ENCODE data around the gene LANCL3. TPM values are rescaled to one million over a fixed set of nuclear protein-coding genes. Genes with fewer than 3 reads are reported as not detected.

Gene LANCL3
- total RNA-seq, 1 experiment from 2014 or later = 0.03 TPM

DNA sequence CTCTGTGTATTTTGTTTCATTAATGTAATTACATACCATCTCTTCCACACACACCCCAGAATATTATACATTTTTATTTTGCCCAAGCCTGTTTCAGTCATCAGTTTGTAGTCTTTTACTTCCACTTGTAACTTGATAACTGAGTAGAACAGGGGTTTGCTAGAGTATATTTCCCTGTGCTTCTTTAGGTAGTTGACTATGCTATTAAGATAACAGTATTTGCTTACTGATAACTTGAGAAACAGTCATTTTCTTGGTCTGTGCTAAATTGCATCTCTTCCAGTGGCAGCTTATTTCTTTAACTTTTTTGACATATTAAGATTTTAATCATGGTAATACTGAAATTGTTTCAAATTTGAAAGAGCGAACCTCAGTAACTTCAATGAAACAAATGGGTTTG, 107.1 kb downstream of the LANCL3 start:
- no peaks in the 10 kb centered on the region for H3K4me1 ChIP-seq (replicated peaks)
- H3K36me3 ChIP-seq = no peaks in the 10 kb centered on the region
- no peaks in the 10 kb centered on the region for H3K9me3 ChIP-seq (replicated peaks)
- no peaks in the 10 kb centered on the region for H3K27me3 ChIP-seq (replicated peaks)
- no peak for DNase-seq (ENCODE audit: low read depth in 1 of 2, low spot score in 2 of 2)
- no peak overlapping the region for H3K27ac ChIP-seq
- no peak overlapping the region for H3K4me3 ChIP-seq

DNA sequence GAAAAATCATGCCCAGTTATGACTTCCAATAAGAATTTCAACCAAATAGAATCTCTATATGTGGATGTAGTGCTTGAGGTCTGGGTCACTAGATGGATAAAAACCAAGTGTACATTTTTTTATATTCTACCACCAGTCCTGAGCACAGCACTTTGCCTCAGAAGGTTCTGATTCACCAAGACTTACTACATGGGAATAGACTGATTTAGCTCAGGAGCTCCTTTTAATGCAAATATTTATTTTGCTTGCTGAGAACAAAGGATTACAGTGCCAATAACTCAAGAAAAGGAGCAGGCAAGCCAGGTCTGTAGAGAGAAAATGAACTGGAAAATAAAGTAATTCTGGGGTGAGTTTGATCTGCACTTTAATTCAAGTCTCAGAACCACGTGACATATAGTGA, 107.8 kb downstream of the LANCL3 start:
- Histone ChIP-seq H3K4me3 (no peak overlapping the region), H3K4me1 (replicated peaks) (peaks cover 6% of the 10 kb centered on the region), H3K36me3 (no peaks in the 10 kb centered on the region), H3K9me3 (replicated peaks) (no peaks in the 10 kb centered on the region), H3K27ac (no peak overlapping the region), H3K27me3 (replicated peaks) (no peaks in the 10 kb centered on the region)
- DNase-seq (ENCODE audit: low read depth in 1 of 2, low spot score in 2 of 2) = no peak

DNA sequence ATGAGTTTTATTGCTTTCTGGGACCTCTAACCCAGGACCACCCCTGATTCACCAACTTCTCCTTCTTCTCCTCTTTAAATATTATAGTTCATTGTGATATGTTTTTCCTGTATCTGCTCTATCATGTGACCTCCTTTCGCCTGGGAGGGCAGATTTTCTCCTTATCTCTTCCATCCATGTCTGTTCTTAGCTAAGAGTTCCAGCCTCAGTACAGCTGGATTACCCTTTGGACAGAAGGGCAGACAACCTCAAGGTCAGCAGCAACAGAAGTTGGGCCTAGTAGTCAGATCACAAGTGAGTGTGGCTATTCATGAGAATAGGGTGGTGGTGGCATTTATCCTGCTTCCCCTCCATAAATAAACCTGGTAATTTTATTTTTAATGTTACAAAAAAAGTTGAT, 108.4 kb downstream of the LANCL3 start:
- Histone ChIP-seq H3K4me3 (no peak overlapping the region), H3K9me3 (replicated peaks) (no peaks in the 10 kb centered on the region), H3K27ac (no peak overlapping the region), H3K4me1 (replicated peaks) (peaks cover 12% of the 10 kb centered on the region), H3K36me3 (no peaks in the 10 kb centered on the region), H3K27me3 (replicated peaks) (no peaks in the 10 kb centered on the region)
- DNase-seq (ENCODE audit: low read depth in 1 of 2, low spot score in 2 of 2) = no peak

DNA sequence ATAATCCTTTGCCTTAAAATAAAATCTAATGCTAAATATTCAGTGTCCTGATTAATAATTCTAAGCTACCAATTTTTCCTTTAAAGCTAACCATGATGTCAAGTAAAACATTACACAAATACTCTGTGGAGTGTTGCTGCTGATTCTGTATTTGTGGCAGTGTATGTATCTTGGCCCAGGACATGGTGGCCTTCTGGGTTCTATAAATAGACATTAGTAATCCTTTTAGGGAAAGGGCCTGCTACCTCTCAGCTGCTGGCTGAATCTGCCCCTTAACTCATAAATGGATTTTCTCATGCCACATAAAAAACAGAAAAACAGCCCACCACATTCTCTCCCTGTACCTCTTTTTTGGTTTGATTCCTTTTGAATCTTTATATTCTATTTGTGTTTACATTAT, 113.0 kb downstream of the LANCL3 start:
- no peaks in the 10 kb centered on the region for H3K27me3 ChIP-seq (replicated peaks)
- DNase-seq (ENCODE audit: low read depth in 1 of 2, low spot score in 2 of 2) = peak in 1 of 2 experiments; percentile 63
- peak overlapping the region; percentile 87 for H3K27ac ChIP-seq
- no peak overlapping the region for H3K4me3 ChIP-seq
- no peaks in the 10 kb centered on the region for H3K9me3 ChIP-seq (replicated peaks)
- no peaks in the 10 kb centered on the region for H3K36me3 ChIP-seq
- peaks cover 24% of the 10 kb centered on the region for H3K4me1 ChIP-seq (replicated peaks)

DNA sequence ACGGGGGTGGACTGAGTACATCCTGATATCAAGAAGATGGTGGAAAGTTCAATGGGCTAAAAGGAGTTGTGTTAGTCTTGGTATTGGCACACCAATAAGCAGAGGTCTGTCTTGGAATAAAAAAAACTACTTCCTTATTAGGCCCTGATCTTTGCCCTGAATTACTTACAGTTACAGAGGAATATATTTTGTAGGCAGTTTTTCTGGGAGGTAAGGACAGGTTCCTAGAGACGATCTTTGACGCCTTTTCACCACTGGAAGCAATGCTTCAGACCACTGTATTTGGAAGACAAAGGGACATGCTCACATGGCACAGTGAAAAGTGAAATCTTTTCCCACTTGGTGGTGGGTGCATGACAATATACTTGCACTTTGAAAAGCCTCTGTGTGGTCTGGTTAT, 113.5 kb downstream of the LANCL3 start:
- peaks cover 24% of the 10 kb centered on the region for H3K4me1 ChIP-seq (replicated peaks)
- no peaks in the 10 kb centered on the region for H3K9me3 ChIP-seq (replicated peaks)
- H3K4me3 ChIP-seq = peak overlapping the region; percentile 50
- H3K27ac ChIP-seq = peak overlapping the region; percentile 87
- no peak for DNase-seq (ENCODE audit: low read depth in 1 of 2, low spot score in 2 of 2)
- no peaks in the 10 kb centered on the region for H3K36me3 ChIP-seq
- no peaks in the 10 kb centered on the region for H3K27me3 ChIP-seq (replicated peaks)

DNA sequence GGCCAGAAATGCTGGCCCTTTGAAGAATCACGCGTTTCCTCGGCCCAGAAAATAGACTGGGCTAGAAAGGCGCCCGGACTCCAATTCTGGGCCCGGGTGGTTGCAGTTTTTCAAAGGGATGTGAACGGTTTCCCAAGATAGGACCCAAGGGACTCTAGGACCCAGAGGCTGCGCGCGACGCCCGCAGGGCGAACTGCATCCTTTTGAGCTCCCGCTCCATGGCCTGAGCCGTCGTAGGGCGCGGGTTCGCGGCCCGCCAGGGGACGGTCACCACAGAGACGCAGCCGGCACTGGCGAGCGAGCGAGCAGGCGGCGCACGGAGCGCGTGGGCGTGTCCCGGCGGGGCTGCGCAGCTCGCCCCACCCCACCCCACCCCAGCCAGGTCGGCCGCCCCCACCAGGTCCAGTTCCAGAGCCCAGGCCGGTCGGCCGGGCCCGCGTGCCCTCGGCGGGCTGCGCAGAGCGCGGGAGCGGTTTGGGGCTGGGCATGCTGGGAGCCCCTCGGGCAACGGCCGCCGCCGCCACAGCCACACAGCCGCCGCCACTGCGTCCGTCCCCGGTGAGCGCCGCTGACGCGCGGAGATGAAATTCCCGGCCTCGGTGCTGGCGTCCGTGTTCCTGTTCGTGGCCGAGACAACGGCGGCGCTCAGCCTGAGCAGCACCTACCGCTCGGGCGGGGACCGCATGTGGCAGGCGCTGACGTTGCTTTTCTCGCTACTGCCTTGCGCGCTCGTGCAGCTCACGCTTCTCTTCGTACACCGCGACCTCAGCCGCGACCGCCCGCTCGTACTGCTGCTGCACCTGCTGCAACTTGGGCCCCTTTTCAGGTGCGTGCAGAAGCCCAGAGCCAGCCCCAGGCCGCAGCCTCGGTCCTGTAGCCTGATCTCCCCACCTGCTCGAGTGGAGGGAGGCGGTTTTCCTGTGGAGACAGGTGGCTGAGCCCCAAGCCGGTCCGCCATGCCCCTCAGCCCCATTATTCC, 114.2 kb downstream of the LANCL3 start, which contains the start of gene XK:
TSS of gene XK (plus strand) at position 411 of the 979 bp plus-strand sequence. CDS start at position 582, 171 bp downstream.
- Histone ChIP-seq H3K36me3 (no peaks in the 10 kb centered on the region), H3K27me3 (replicated peaks) (no peaks in the 10 kb centered on the region), H3K27ac (peak within 1 kb of the TSS; percentile 87), H3K4me3 (peak within 1 kb of the TSS; percentile 50), H3K4me1 (replicated peaks) (peaks cover 24% of the 10 kb centered on the region), H3K9me3 (replicated peaks) (no peaks in the 10 kb centered on the region)
- DNase-seq (ENCODE audit: low read depth in 1 of 2, low spot score in 2 of 2) = peak; percentile 53 to 69

DNA sequence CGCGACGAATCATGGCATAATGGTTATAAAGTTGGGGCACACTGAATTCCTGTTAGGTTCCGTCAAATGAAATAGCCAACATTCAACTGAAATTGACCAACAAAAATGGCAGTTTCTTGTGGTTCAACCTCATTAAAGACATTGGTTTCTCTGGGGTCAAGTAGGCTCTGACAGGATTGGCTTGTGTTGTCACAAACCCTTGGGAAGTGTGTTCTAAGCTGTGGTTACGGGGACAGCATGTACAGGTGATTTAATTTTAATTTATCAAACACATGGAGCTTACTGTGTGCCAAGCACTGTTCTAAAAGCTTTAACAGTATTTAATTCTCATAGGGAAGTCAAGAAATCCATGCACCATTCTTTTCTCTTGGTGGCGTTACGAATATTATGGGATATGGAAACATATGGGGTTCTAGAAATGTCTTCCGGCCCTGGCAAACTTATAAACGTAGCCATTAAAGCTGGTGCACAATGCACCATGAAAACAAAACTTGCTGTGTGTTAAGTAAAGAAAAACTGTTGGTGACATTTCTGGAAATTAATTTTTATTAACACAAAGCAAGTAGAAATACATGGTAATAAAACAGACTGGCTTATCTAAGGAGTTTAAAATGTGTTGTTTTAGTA, 115.0 kb downstream of the LANCL3 start:
- H3K9me3 ChIP-seq (replicated peaks) = no peaks in the 10 kb centered on the region
- H3K4me3 ChIP-seq = peak overlapping the region; percentile 50
- peaks cover 24% of the 10 kb centered on the region for H3K4me1 ChIP-seq (replicated peaks)
- no peaks in the 10 kb centered on the region for H3K27me3 ChIP-seq (replicated peaks)
- no peaks in the 10 kb centered on the region for H3K36me3 ChIP-seq
- no peak overlapping the region for H3K27ac ChIP-seq
- no peak for DNase-seq (ENCODE audit: low read depth in 1 of 2, low spot score in 2 of 2)

DNA sequence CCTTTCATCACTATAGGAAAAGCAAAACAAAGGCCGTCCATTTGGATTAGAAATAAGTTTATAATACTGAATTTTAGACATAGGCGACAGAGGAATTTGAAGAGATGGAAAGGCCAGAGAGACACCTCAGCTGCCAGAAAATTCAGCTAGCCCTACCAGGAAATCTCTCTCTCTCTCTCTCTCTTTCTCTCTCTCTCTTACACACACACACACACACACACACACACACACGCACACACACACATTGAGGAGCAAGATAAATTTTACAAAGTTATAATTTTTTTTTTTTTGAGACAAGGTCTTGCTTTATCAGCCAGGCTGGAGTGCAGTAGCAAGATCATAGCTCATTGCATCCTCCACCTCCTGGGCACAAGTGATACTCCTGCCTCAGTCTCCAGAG, 115.5 kb downstream of the LANCL3 start:
- Histone ChIP-seq H3K4me1 (replicated peaks) (peaks cover 24% of the 10 kb centered on the region), H3K36me3 (no peaks in the 10 kb centered on the region), H3K27me3 (replicated peaks) (no peaks in the 10 kb centered on the region), H3K27ac (no peak overlapping the region), H3K4me3 (no peak overlapping the region), H3K9me3 (replicated peaks) (no peaks in the 10 kb centered on the region)
- no peak for DNase-seq (ENCODE audit: low read depth in 1 of 2, low spot score in 2 of 2)

DNA sequence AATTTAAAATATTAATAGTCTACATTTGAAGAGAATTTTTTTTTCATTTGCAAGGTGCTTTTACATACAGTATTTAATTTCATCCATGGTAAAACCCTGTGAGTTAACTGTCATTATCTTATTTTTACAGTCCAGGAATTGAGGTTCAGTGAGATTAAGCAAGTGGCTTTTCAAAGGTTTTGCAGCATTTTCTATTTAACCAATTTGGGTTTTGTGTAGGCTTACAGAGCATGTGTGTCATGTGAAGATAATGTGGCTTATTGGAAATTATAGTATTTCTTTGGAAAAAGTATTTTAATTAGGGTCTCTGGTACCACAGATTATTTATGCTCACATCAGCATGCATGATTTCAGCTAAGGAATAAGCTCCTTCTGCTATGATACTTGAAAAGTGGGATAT, 118.7 kb downstream of the LANCL3 start:
- H3K27ac ChIP-seq = no peak overlapping the region
- DNase-seq (ENCODE audit: low read depth in 1 of 2, low spot score in 2 of 2) = no peak

DNA sequence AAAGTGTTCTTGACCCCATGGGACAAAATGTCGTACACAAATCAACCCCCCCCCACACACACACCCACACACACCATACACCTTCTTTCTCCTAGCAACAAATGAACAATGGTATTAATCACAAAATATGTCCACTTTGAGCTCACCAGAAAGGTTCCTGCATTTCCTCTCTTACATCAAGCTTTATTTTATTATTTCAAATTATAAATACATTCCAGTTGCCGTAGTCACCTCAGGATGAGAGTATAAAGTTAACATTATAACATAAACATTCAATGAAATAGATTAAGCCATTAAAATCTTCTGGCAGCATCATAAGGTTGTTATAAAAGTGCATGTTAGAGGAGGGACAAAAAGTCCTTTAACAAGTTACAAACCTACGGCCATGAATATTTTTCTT, 121.5 kb downstream of the LANCL3 start:
- no peaks in the 10 kb centered on the region for H3K9me3 ChIP-seq (replicated peaks)
- no peak overlapping the region for H3K4me3 ChIP-seq
- no peaks in the 10 kb centered on the region for H3K27me3 ChIP-seq (replicated peaks)
- H3K27ac ChIP-seq = 0 out of 2 replicates have a peak overlapping the region, but pooled peaks have one; percentile 13
- no peaks in the 10 kb centered on the region for H3K36me3 ChIP-seq
- 0 out of 2 replicates have a peak, but pooled peaks cover 3% of the 10 kb centered on the region for H3K4me1 ChIP-seq (replicated peaks)
- no peak for DNase-seq (ENCODE audit: low read depth in 1 of 2, low spot score in 2 of 2)

More for the DNA sequence above, 118.7 kb downstream of the LANCL3 start:
- Histone ChIP-seq H3K4me3 (no peak overlapping the region), H3K9me3 (replicated peaks) (no peaks in the 10 kb centered on the region), H3K27me3 (replicated peaks) (no peaks in the 10 kb centered on the region), H3K36me3 (no peaks in the 10 kb centered on the region), H3K4me1 (replicated peaks) (peaks cover 13% of the 10 kb centered on the region)

DNA sequence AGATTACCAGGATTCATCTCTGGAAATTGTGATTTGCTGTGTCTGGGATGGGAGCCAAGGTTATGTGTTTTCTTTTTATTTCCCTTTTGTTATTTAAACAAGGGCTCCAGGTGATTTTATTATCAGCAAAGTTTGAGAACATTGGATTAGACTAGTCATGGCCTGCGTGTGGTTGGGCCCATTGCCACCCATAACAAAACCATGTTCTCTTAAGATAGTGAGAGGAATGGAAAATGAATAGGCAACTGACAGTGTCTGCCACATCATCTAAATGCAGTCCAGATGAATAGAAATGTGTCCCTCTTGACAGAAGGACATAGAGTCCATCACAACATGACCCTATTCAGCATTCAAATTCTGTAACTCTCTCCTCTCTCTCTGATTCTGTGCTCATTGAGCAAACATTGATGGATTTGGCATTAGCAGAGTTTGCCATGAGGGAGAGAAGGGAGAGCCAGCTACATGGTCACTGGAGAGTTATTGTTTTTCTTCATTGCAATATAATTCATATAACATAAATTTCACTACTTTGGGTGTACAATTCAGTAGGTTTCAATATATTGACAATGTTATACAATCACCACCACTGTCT, 125.8 kb downstream of the LANCL3 start:
- no peaks in the 10 kb centered on the region for H3K27me3 ChIP-seq (replicated peaks)
- no peak for DNase-seq (ENCODE audit: low read depth in 1 of 2, low spot score in 2 of 2)
- H3K36me3 ChIP-seq = no peaks in the 10 kb centered on the region
- H3K4me3 ChIP-seq = no peak overlapping the region
- no peak overlapping the region for H3K27ac ChIP-seq
- H3K9me3 ChIP-seq (replicated peaks) = no peaks in the 10 kb centered on the region
- H3K4me1 ChIP-seq (replicated peaks) = 0 out of 2 replicates have a peak, but pooled peaks cover 3% of the 10 kb centered on the region

DNA sequence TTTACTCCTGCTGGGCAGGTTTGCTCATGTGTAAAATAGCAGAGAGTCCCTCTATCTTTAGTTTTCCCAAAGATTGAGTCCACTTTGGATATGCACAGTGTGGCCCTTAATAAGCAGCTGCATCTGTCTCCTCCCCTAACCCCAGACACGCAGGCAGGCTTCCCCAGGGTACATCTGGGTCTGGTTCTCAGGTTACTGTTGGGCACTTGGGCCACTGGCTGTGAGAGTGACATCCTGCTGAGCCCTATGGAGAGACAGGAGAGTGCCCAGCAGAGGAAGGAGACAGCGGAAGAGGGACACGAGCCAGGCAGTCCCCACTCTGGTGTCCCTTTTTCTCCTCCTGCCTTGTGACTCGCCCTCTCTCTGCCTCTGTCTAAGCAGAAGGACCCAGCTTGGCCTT, 130.1 kb downstream of the LANCL3 start:
- Histone ChIP-seq H3K9me3 (replicated peaks) (no peaks in the 10 kb centered on the region), H3K4me3 (no peak overlapping the region), H3K4me1 (replicated peaks) (no peaks in the 10 kb centered on the region), H3K27me3 (replicated peaks) (no peaks in the 10 kb centered on the region), H3K27ac (no peak overlapping the region), H3K36me3 (no peaks in the 10 kb centered on the region)
- DNase-seq (ENCODE audit: low read depth in 1 of 2, low spot score in 2 of 2) = no peak

DNA sequence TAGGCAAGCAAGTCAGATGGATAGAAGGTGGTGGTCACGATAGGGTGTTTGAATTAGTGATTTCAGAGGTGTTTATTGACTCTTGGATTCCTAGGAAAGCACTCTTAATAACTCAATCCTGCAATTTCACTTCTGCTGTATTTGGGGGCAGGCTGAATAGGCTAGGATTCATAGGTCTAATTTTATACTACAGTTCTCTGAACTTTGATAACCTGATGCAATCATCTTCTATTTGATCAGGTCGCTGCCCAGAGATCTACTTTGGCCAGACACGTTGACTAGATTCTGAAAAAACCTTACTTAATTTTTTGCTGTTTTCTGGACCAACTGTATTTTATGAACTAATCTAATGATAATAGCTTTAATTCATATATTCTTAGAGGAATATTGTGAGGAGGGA, 140.5 kb downstream of the LANCL3 start:
- 0 out of 2 replicates have a peak overlapping the region, but pooled peaks have one; percentile 13 for H3K27ac ChIP-seq
- H3K9me3 ChIP-seq (replicated peaks) = no peaks in the 10 kb centered on the region
- DNase-seq (ENCODE audit: low read depth in 1 of 2, low spot score in 2 of 2) = no peak
- H3K4me3 ChIP-seq = no peak overlapping the region
- H3K27me3 ChIP-seq (replicated peaks) = no peaks in the 10 kb centered on the region
- H3K36me3 ChIP-seq = no peaks in the 10 kb centered on the region
- peaks cover 7% of the 10 kb centered on the region; the same call in 1 of the 2 replicates for H3K4me1 ChIP-seq (replicated peaks)
